GM10266 (cell line): ENCODE data around the gene C12orf75.

Experiments
- DNase-seq: peaks from one replicate; pipeline ENCODE4 v3.0.0; 2012; ENCODE audit errors: extremely low spot score
- TF ChIP-seq, protein P1 (sequence below): IDR thresholded peaks from 2 replicates; pipeline ENCODE4 v1.5.1; 2012; ENCODE audit warnings: mild to moderate bottlenecking, low read depth; ENCODE audit not compliant: control insufficient read depth, insufficient read depth; ENCODE audit errors: missing control alignments

C12orf75 gene

DNA sequence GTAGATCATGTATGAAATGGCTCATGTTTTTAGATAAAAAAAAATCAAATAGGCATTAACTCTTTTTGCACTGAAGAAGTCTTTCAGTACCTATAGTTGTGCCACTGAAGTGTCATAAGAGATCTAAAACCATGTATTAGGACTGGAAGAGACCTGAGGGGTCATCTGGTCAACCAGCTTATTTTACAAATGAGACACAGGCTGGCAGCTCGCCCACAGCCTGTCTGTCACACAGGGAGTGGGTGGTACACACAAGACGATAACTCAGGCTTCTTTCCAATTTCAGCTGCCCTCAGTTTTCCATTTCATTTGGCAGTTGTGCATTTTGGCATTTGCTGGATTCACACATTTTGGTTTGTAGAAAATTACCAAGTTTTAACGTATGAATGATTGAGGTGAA, 34.7 kb downstream of the C12orf75 start:
- TF ChIP-seq, protein P1, sequence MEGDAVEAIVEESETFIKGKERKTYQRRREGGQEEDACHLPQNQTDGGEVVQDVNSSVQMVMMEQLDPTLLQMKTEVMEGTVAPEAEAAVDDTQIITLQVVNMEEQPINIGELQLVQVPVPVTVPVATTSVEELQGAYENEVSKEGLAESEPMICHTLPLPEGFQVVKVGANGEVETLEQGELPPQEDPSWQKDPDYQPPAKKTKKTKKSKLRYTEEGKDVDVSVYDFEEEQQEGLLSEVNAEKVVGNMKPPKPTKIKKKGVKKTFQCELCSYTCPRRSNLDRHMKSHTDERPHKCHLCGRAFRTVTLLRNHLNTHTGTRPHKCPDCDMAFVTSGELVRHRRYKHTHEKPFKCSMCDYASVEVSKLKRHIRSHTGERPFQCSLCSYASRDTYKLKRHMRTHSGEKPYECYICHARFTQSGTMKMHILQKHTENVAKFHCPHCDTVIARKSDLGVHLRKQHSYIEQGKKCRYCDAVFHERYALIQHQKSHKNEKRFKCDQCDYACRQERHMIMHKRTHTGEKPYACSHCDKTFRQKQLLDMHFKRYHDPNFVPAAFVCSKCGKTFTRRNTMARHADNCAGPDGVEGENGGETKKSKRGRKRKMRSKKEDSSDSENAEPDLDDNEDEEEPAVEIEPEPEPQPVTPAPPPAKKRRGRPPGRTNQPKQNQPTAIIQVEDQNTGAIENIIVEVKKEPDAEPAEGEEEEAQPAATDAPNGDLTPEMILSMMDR: no peak
- no peak for DNase-seq

DNA sequence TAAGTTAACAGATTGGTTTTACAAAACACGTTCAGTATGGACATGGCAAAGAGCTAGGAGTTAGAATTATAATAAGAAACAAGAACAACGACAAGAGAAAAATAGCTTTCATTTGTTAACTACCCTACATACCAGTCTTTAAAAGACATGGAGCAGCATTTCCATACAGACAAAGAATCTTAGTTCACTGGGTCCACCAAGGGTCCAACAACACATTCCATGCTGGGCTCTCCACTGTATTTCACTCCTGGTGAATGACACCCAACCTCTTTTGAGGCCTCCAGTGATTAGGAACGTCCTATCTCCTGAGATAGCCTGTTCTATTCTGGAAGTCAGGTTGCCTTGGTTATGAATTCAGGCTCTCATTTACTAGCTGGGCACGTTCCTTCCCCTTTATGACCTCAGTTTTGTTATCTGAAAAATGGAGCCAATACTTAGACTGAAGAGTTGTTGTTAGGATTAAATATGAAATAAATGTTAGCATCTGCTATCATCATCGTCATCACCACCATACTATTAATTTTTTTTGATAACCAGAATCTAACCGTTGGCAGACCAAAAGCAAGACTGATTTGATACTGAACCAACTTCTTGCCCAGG, 37.7 kb downstream of the C12orf75 start:
- DNase-seq: no peak
- TF ChIP-seq, protein P1: no peak

DNA sequence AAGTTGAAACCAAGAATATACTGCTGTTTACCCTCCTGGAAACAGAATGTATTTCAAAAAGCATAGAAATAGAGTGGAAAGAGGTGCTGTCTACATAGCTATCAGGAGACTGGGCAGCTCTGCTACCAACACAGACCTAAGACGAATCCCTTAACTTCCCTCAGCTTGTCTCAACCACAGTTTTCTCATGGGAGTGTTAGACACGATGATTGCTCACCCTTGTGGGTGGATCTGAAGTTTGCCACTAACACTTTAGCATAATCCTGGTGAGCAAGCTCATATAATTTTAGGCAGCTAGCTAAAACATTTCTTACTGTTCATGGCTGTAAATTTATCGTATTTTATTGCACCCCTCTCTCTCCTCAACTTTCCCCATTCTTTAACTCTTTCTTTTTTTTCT, 38.5 kb downstream of the C12orf75 start:
- no peak for DNase-seq
- TF ChIP-seq, protein P1: no peak

DNA sequence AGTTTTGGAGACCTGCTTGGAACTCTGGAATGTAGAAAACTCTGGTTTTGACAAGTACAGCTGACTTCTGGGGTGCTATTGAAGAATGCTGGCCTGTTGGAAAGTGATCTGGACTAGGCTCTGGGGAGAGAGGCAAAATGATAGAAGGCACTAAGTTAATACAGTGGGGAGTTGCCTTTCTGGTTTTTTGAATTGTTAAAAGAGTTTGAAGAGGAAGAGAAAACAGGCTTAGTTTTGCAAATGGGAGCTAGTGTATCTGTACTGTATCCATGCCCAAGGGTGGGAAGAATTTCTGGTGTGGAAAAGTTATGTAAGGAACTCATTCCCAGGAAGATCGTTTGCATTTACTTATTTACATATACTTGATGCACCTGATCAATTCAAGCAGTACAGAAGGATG, 43.8 kb downstream of the C12orf75 start:
- TF ChIP-seq, protein P1: no peak
- no peak for DNase-seq

DNA sequence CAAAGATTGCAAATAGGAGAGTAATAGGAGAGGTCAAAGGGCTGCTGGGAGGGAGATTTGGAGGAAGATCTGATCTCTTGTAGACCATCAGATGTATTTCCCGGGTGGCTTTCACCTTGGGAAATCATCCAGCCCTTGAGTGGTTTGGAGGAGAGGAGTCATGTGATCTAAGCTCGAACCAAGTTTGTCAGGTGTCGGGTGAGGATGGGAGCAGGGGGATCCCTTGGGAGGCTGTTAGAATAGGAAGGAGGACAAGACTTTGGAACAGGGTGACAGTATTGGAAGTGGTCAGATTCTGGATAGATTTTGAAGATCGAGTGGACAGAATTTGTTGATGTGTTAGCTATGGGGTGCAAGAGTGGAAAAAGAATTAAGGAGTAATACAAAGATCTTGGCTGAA, 46.6 kb downstream of the C12orf75 start:
- no peak for DNase-seq
- TF ChIP-seq, protein P1: no peak

DNA sequence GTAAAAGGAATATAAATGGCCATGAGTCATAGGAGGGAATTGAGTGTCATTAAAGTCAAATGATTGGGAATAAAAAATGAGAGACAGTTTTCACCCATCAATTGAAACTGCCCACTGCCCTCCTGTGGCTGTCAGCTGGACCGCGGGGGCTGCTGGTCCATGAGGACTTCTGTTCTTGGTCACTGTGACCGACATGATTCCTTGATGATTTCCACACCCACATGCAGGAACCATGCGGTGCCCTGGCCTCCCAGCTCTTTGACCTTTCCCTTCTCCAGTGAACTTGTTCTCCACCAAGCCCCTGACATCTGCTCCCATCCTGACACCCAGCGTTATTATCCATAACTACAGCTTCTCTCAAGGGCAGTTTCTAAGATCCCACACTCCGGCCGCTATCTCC, 48.4 kb downstream of the C12orf75 start:
- TF ChIP-seq, protein P1: peak; percentile 48
- no peak for DNase-seq

DNA sequence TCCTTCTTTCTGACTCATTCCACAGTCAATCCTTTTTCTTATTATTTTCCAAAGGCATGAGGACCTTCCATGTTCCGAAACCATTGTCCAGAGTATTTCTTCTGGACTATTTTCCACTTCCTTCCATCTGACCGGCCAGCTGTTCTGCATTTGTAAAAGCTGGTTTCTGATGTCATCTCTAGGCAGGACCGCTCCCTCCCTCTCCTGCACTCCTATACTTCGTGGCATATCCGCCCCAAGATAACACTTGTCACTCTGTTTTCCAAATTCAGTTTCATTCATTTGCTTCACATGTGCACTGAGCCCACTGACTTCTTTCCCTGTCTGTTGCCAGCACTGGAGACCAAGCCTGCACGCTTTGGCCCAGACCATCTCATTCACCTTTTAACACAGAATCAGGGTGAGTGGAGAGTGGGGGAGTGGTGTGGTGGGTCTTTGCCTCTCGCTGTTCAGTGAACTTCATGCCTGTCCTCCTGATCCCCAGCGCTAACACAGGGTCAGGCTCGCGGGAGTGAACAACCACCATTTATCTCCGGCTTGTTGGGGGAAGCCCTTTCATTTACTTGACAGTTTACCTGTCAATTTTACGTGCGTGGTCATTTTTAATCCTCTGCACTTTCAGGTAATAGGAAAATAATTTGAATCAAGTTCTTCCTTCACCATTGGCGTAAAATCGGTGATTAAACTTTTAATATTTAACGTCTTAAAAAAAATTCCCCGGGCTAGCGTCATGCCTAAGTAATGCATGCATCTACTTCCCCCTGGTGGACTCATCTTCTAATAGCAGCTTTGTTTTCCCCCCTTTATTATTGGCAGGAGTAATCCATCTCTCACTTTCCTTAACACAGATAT, 52.5 kb downstream of the C12orf75 start:
- TF ChIP-seq, protein P1: peak; percentile 65
- DNase-seq: peak; percentile 57
